PC-9 (cell line): ENCODE measurements around the gene CAPN15. TPM values are rescaled to one million over a fixed set of nuclear protein-coding genes. Genes with fewer than 3 reads are reported as not detected.

Experiments
- BruUV-seq: library from RNA; stranded (reverse); fragments of 400-500 nt; replicated peaks from 2 replicates; lab custom pipeline; 2021; lab: Mats Ljungman, UMichigan
- CTCF ChIA-PET: fragments of 300-600 bp; sonication (Branson Sonifier 250); formaldehyde crosslinking; loops from one replicate; lab custom pipeline; 2022; ENCODE audit warnings: antibody characterized with exemption; lab: Charles Lee
- POLR2A ChIA-PET: fragments of 300-600 bp; sonication (Branson Sonifier 250); formaldehyde crosslinking; loops from one replicate; lab custom pipeline; 2022; ENCODE audit warnings: antibody characterized with exemption; ENCODE audit not compliant: unreplicated experiment; lab: Charles Lee
- DNase-seq, 2 experiments: peaks; one replicate each; pipeline versions ENCODE4 v3.0.0 to v3.0.0-alpha.2; 2015 to 2022; ENCODE audit warnings: mixed read lengths in 1 of 2
- H2AFZ ChIP-seq: fragments of 200-600 bp; sonication (generic); 2 replicates; pipeline ENCODE4 v1.8.1; 2017; ENCODE audit warnings: antibody characterized with exemption
- H3F3A ChIP-seq: fragments of 200-600 bp; sonication (generic); 2 replicates; pipeline ENCODE4 v1.8.1; 2017; ENCODE audit warnings: antibody characterized with exemption, mild to moderate bottlenecking, low read depth; ENCODE audit not compliant: insufficient read depth
- H3K27ac ChIP-seq: fragments of 200-600 bp; sonication (generic); 2 replicates; pipeline ENCODE4 v1.6.1; 2016; ENCODE audit warnings: mixed run types
- H3K27me3 ChIP-seq: fragments of 200-600 bp; sonication (generic); 2 replicates; pipeline ENCODE4 v1.6.1; 2016; ENCODE audit warnings: low read depth, mixed run types; ENCODE audit not compliant: insufficient read depth
- H3K36me3 ChIP-seq: fragments of 200-600 bp; sonication (generic); 2 replicates; pipeline ENCODE4 v1.6.1; 2016; ENCODE audit warnings: low read depth, mixed run types
- H3K4me1 ChIP-seq: fragments of 200-600 bp; sonication (generic); replicated peaks from 2 replicates; pipeline ENCODE4 v1.6.1; 2016; ENCODE audit warnings: mixed run types; ENCODE audit not compliant: insufficient read depth
- H3K4me2 ChIP-seq: fragments of 200-600 bp; sonication (generic); 2 replicates; pipeline ENCODE4 v1.6.1; 2017; ENCODE audit warnings: mixed run types
- H3K4me3 ChIP-seq: fragments of 200-600 bp; sonication (generic); 2 replicates; pipeline ENCODE4 v1.6.1; 2016; ENCODE audit warnings: mixed run types
- H3K79me2 ChIP-seq: fragments of 200-600 bp; sonication (generic); 2 replicates; pipeline ENCODE4 v1.6.1; 2017; ENCODE audit warnings: low read depth, mixed run types
- H3K9me2 ChIP-seq: fragments of 200-600 bp; sonication (generic); 2 replicates; pipeline ENCODE4 v1.8.1; 2017; ENCODE audit warnings: mild to moderate bottlenecking; ENCODE audit not compliant: insufficient read depth
- H3K9me3 ChIP-seq: fragments of 200-600 bp; sonication (generic); 2 replicates; pipeline ENCODE4 v1.8.1; 2016; ENCODE audit warnings: low read depth; ENCODE audit not compliant: insufficient read depth
- H4K20me1 ChIP-seq: fragments of 200-600 bp; sonication (generic); 2 replicates; pipeline ENCODE4 v1.8.1; 2017; ENCODE audit not compliant: insufficient read depth
- CTCF ChIP-seq: fragments of 200-600 bp; sonication (generic); conservative IDR thresholded peaks from 2 replicates; pipeline ENCODE4 v1.6.1; 2017; ENCODE audit warnings: mixed run types, antibody characterized with exemption, mild to moderate bottlenecking, moderate library complexity
- EZH2 ChIP-seq: fragments of 200-600 bp; sonication (generic); IDR thresholded peaks from 2 replicates; pipeline ENCODE4 v1.8.0; 2017; ENCODE audit warnings: antibody characterized with exemption, low read depth
- intact Hi-C: fragments of 100-400 bp; cut with micrococcal nuclease; formaldehyde crosslinking; loops from one replicate; pipeline ENCODE4 v1.10.0; 2022; ENCODE audit not compliant: unreplicated experiment
- total RNA-seq: library from RNA; stranded (reverse); gene quantifications from 2 replicates; pipeline ENCODE4 v1.2.3, GENCODE V29; 2021

CAPN15 gene
- total RNA-seq, 1 experiment from 2014 or later = 66.8 TPM

GRCh38 chr16:561413-561794 lies 33.9 kb downstream of the CAPN15 start:
- Histone ChIP-seq H4K20me1 (no peaks in the 10 kb centered on the region), H3K9me2 (no peaks in the 10 kb centered on the region), H3K9me3 (no peaks in the 10 kb centered on the region), H2AFZ (no peak overlapping the region), H3K36me3 (no peaks in the 10 kb centered on the region), H3K27ac (no peak overlapping the region), H3K27me3 (no peaks in the 10 kb centered on the region), H3K4me1 (0 out of 2 replicates have a peak, but pooled peaks cover 4% of the 10 kb centered on the region), H3K4me3 (no peak overlapping the region), H3K4me2 (no peak overlapping the region), H3F3A (no peaks in the 10 kb centered on the region), H3K79me2 (no peaks in the 10 kb centered on the region)
- no TSS peak for BruUV-seq
- ChIA-PET POLR2A (no interaction called here), CTCF (no interaction called here)
- DNase-seq = no peak
- intact Hi-C loops = no loop called here
- TF ChIP-seq CTCF = no peak
- no peak for TF ChIP-seq EZH2

GRCh38 chr16:561957-562938 lies 34.7 kb downstream of the CAPN15 start:
- CTCF ChIA-PET = no interaction called here
- H3K27me3 ChIP-seq = no peaks in the 10 kb centered on the region
- H3K4me1 ChIP-seq = 0 out of 2 replicates have a peak, but pooled peaks cover 4% of the 10 kb centered on the region

More at GRCh38 chr16:561957-562938, 34.7 kb downstream of the CAPN15 start:
- Histone ChIP-seq H3K79me2 (no peaks in the 10 kb centered on the region), H4K20me1 (no peaks in the 10 kb centered on the region), H3K27ac (no peak overlapping the region), H3K9me2 (no peaks in the 10 kb centered on the region), H3K36me3 (no peaks in the 10 kb centered on the region), H3F3A (no peaks in the 10 kb centered on the region), H3K4me2 (no peak overlapping the region), H2AFZ (no peak overlapping the region), H3K9me3 (no peaks in the 10 kb centered on the region), H3K4me3 (no peak overlapping the region)
- BruUV-seq = no TSS peak
- no peak for DNase-seq
- POLR2A ChIA-PET = no interaction called here
- intact Hi-C loops = no loop called here
- TF ChIP-seq EZH2 (no peak), CTCF (no peak)
